Endothelial cell of umbilical vein (primary cell): Measurements from ENCODE around the gene MAGI1. TPM values are rescaled to one million over a fixed set of nuclear protein-coding genes. Genes with fewer than 3 reads are reported as not detected.

ENCODE experiments used
- BruUV-seq: library from RNA; stranded (reverse); fragments of 400-500 nt; replicated peaks from 2 replicates; lab custom pipeline; 2021; lab: Mats Ljungman, UMichigan
- CTCF ChIA-PET: fragments of 300-600, 350-600 bp; sonication (Branson Sonifier 250); formaldehyde crosslinking; loops from one replicate; lab custom pipeline; 2021; ENCODE audit warnings: antibody characterized with exemption, inconsistent platforms; lab: Charles Lee
- POLR2A ChIA-PET: fragments of 300-600, 350-600 bp; sonication (Branson Sonifier 250); formaldehyde crosslinking; loops from one replicate; lab custom pipeline; 2021; ENCODE audit warnings: antibody characterized with exemption, inconsistent platforms; lab: Charles Lee
- DNase-seq: peaks from one replicate; pipeline ENCODE4 v3.0.0-alpha.2; 2011; ENCODE audit warnings: low read depth, low spot score
- FAIRE-seq: peaks from 2 replicates; lab custom pipeline; 2011; peaks lifted over from hg19 to GRCh38; lab: Jason Lieb, UNC
- H2AFZ ChIP-seq: 2 replicates; pipeline ENCODE4 v1.6.0; 2012; ENCODE audit warnings: low read depth, low read length, control low read depth, inconsistent platforms
- H3K27ac ChIP-seq: 2 replicates; pipeline ENCODE4 v1.5.1; 2011; ENCODE audit warnings: low read depth, mild to moderate bottlenecking, control low read depth, low read length, moderate library complexity; ENCODE audit not compliant: insufficient read depth
- H3K27me3 ChIP-seq, 2 experiments: 2 replicates each; pipeline versions ENCODE4 v1.6.0 to v1.6.1; 2011; ENCODE audit warnings: low read length in 2 of 2, mixed read lengths in 1 of 2; ENCODE audit not compliant: control insufficient read depth in 2 of 2, insufficient read depth in 2 of 2
- H3K36me3 ChIP-seq, 2 experiments: 2 replicates in 1 of 2; 3 replicates in 1 of 2; pipeline ENCODE4 v1.5.1; 2011; ENCODE audit warnings: low read length in 2 of 2, mild to moderate bottlenecking in 1 of 2, moderate library complexity in 1 of 2; ENCODE audit not compliant: control insufficient read depth in 2 of 2, insufficient read depth in 2 of 2; ENCODE audit errors: extremely low read depth in 1 of 2
- H3K4me1 ChIP-seq: 3 replicates; pipeline ENCODE4 v1.5.1; 2011; ENCODE audit warnings: mild to moderate bottlenecking, low read length; ENCODE audit not compliant: control insufficient read depth, insufficient read depth; ENCODE audit errors: extremely low read depth
- H3K4me2 ChIP-seq: 2 replicates; pipeline ENCODE4 v1.6.1; 2011; ENCODE audit warnings: low read length, control low read depth, mixed read lengths; ENCODE audit not compliant: insufficient read depth
- H3K4me3 ChIP-seq, 3 experiments: fragments of 200-600 bp in 1 of 3; sonication (generic), shearing (Covaris generic) in 1 of 3; replicated peaks in 1 of 3; 2 replicates each; pipeline ENCODE4 v1.5.1; 2011 to 2016; ENCODE audit warnings: control low read depth in 3 of 3, low read length in 3 of 3, mild to moderate bottlenecking in 2 of 3, inconsistent platforms in 1 of 3, low read depth in 1 of 3, moderate library complexity in 1 of 3; ENCODE audit not compliant: insufficient read depth in 1 of 3
- H3K79me2 ChIP-seq: 2 replicates; pipeline ENCODE4 v1.6.0; 2012; ENCODE audit warnings: low read length, inconsistent platforms; ENCODE audit not compliant: control insufficient read depth, insufficient read depth
- H3K9ac ChIP-seq: replicated peaks from 2 replicates; pipeline ENCODE3; 2011; ENCODE audit warnings: low read length, control low read depth; ENCODE audit not compliant: insufficient read depth; ENCODE audit errors: extremely low read depth
- H3K9me1 ChIP-seq: replicated peaks from 3 replicates; pipeline ENCODE4 v1.6.0; 2011; ENCODE audit warnings: mild to moderate bottlenecking, low read length; ENCODE audit not compliant: control insufficient read depth, insufficient read depth; ENCODE audit errors: extremely low read depth
- H3K9me3 ChIP-seq: replicated peaks from 2 replicates; pipeline ENCODE4 v1.5.1; 2012; ENCODE audit warnings: low read length, inconsistent platforms; ENCODE audit not compliant: control insufficient read depth, insufficient read depth
- H4K20me1 ChIP-seq: replicated peaks from 2 replicates; pipeline ENCODE3; 2011; ENCODE audit warnings: mild to moderate bottlenecking, low read length; ENCODE audit not compliant: control insufficient read depth, insufficient read depth; ENCODE audit errors: extremely low read depth
- CTCF ChIP-seq, 2 donors: IDR thresholded peaks; 1 replicate in 1 of 2; 2 replicates in 1 of 2; pipeline ENCODE4 v1.5.1; 2011; ENCODE audit warnings: low read length in 2 of 2, mild to moderate bottlenecking in 2 of 2, moderate library complexity in 2 of 2, control low read depth in 1 of 2, inconsistent platforms in 1 of 2, low read depth in 1 of 2; ENCODE audit not compliant: insufficient read depth in 1 of 2; ENCODE audit errors: extremely low read depth in 1 of 2
- EZH2 ChIP-seq: IDR thresholded peaks from 2 replicates; pipeline ENCODE4 v1.6.1; 2012; ENCODE audit warnings: borderline replicate concordance, low read depth, mild to moderate bottlenecking, moderate library complexity, low read length, inconsistent platforms; ENCODE audit not compliant: severe bottlenecking
- FOS ChIP-seq: IDR thresholded peaks from 2 replicates; pipeline ENCODE4 v1.6.1; 2011; ENCODE audit warnings: mild to moderate bottlenecking, low read length, moderate library complexity, borderline replicate concordance; ENCODE audit not compliant: insufficient read depth
- GATA2 ChIP-seq: IDR thresholded peaks from 2 replicates; pipeline ENCODE4 v1.7.0; 2011; ENCODE audit warnings: low read depth, mild to moderate bottlenecking, moderate library complexity, mixed read lengths, low read length; ENCODE audit not compliant: insufficient read length, insufficient read depth
- JUN ChIP-seq: IDR thresholded peaks from 2 replicates; pipeline ENCODE4 v1.6.1; 2011; ENCODE audit warnings: borderline replicate concordance, low read depth; ENCODE audit not compliant: insufficient read length, insufficient read depth
- MAX ChIP-seq: IDR thresholded peaks from 2 replicates; pipeline ENCODE4 v1.6.1; 2011; ENCODE audit not compliant: insufficient read depth, insufficient read length
- MYC ChIP-seq: IDR thresholded peaks from one replicate; pipeline ENCODE4 v1.6.1; 2011; ENCODE audit warnings: mild to moderate bottlenecking, low read depth, low read length
- POLR2A ChIP-seq: IDR thresholded peaks from 2 replicates; pipeline ENCODE4 v1.6.1; 2012; ENCODE audit warnings: low read depth, mild to moderate bottlenecking, control low read depth, low read length
- POLR2AphosphoS5 ChIP-seq: IDR thresholded peaks from 2 replicates; pipeline ENCODE4 v1.6.1; 2012; ENCODE audit warnings: low read depth, mild to moderate bottlenecking, control low read depth, low read length, moderate library complexity; ENCODE audit not compliant: insufficient read depth
- dilution Hi-C: fragments of 300-500 bp; cut with MboI; formaldehyde crosslinking; loops from one replicate; pipeline ENCODE4 v1.15.0; 2019; ENCODE audit warnings: low sequenced_read_pairs; ENCODE audit not compliant: extremely low pct_ligation_motif_present
- intact Hi-C: fragments of 100-400 bp; cut with micrococcal nuclease; formaldehyde crosslinking; loops from one replicate; pipeline ENCODE4 v1.10.0; 2022
- polyA plus RNA-seq, 4 experiments: library from polyadenylated mRNA; depleted of rRNA in 3 of 4; stranded (reverse) in 3 of 4; unstranded in 1 of 4; fragments of >200 nt; gene quantifications; 2 replicates each; pipeline versions ENCODE4 v1.2.1 to v1.2.3, GENCODE V29; 2011 to 2012; ENCODE audit warnings: missing spikeins in 1 of 4
- total RNA-seq: library from RNA; stranded (reverse); gene quantifications from 2 replicates; pipeline ENCODE4 v1.2.3, GENCODE V29; 2021

MAGI1 gene
- total and polyA plus RNA-seq, 2 donors (not counting 3 experiments of a cell fraction or from before 2014, with no cell fraction given) = 10.1 to 47.9 TPM

GRCh38 chr3:65894126-65894525, 144.6 kb downstream of the MAGI1 start:
- no peak overlapping the region for H3K9ac ChIP-seq
- peaks cover 3% of the 10 kb centered on the region for H3K79me2 ChIP-seq
- no peaks in the 10 kb centered on the region for H3K9me3 ChIP-seq
- POLR2A ChIA-PET = no interaction called here
- H3K4me1 ChIP-seq = peaks cover 16% of the 10 kb centered on the region
- no peak for FAIRE-seq
- H3K9me1 ChIP-seq = no peaks in the 10 kb centered on the region
- CTCF ChIA-PET = no interaction called here
- BruUV-seq = no TSS peak
- H3K27ac ChIP-seq = no peak overlapping the region
- H3K4me3 ChIP-seq = no peak overlapping the region
- no peak overlapping the region for H2AFZ ChIP-seq
- intact Hi-C loops = no loop called here
- no peak overlapping the region for H3K4me2 ChIP-seq
- TF ChIP-seq FOS (no peak), JUN (no peak), GATA2 (no peak), MAX (no peak), POLR2A (no peak), EZH2 (no peak), MYC (no peak), CTCF (IDR thresholded peaks at IDR 0.05; ENCODE audit: extremely low read depth in 1 of 2, insufficient read depth in 1 of 2, low read depth in 1 of 2, low read length in 2 of 2) (no peak), POLR2AphosphoS5 (no peak)
- dilution Hi-C loops = no loop called here
- no peak for DNase-seq
- no peaks in the 10 kb centered on the region for H3K36me3 ChIP-seq
- no peaks in the 10 kb centered on the region for H3K27me3 ChIP-seq
- peaks cover 6% of the 10 kb centered on the region for H4K20me1 ChIP-seq
